Measurements from ENCODE around the gene KLHL5.

DNA sequence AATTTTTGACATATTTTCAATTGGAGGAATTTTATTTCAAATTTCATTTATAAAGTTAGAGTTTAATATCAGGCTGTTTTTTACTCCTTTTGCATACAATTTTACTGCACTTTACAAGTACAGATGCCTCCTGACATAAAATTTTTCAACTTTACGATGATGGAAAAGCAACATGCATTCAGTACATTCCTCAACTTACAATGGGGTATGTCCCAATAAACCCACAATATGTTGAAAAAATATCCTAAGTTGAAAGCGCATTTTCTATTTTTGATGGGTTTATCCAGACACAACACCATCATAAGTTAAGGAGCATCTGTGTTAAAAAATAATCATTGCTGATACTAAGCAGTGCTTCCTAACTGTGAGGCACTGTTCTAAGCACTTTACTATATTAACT is 4.3 kb downstream of the KLHL5 start:
- TF ChIP-seq CTCF (IDR thresholded peaks at IDR 0.05): no peak
- TF ChIP-seq, protein P1, sequence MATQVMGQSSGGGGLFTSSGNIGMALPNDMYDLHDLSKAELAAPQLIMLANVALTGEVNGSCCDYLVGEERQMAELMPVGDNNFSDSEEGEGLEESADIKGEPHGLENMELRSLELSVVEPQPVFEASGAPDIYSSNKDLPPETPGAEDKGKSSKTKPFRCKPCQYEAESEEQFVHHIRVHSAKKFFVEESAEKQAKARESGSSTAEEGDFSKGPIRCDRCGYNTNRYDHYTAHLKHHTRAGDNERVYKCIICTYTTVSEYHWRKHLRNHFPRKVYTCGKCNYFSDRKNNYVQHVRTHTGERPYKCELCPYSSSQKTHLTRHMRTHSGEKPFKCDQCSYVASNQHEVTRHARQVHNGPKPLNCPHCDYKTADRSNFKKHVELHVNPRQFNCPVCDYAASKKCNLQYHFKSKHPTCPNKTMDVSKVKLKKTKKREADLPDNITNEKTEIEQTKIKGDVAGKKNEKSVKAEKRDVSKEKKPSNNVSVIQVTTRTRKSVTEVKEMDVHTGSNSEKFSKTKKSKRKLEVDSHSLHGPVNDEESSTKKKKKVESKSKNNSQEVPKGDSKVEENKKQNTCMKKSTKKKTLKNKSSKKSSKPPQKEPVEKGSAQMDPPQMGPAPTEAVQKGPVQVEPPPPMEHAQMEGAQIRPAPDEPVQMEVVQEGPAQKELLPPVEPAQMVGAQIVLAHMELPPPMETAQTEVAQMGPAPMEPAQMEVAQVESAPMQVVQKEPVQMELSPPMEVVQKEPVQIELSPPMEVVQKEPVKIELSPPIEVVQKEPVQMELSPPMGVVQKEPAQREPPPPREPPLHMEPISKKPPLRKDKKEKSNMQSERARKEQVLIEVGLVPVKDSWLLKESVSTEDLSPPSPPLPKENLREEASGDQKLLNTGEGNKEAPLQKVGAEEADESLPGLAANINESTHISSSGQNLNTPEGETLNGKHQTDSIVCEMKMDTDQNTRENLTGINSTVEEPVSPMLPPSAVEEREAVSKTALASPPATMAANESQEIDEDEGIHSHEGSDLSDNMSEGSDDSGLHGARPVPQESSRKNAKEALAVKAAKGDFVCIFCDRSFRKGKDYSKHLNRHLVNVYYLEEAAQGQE (IDR thresholded peaks at IDR 0.05; ENCODE audit: insufficient read depth in 1 of 2, low read depth in 2 of 2, low read length in 1 of 2): no peak

Data from Panc1 (cell line).